HepG2 (cell line): ENCODE results near the gene AGFG1. TPM values are rescaled to one million over a fixed set of nuclear protein-coding genes. Genes with fewer than 3 reads are reported as not detected.

Experiments
- ATAC-seq: fragments of 200-7000 bp; cut with Tn5 transposase; 3 replicates; pipeline ENCODE4 v1.9.1; 2020; ENCODE audit warnings: mild to moderate bottlenecking, moderate library complexity
- BruUV-seq: library from RNA; stranded (reverse); fragments of 400-500 nt; replicated peaks from 2 replicates; lab custom pipeline; 2021; lab: Mats Ljungman, UMichigan
- CTCF ChIA-PET: fragments of 300-600 bp; formaldehyde crosslinking; extraction: SDS; loops from one replicate; lab custom pipeline; 2021; ENCODE audit warnings: low total read pairs, inconsistent platforms, low intra/inter-chr PET ratio; lab: Yijun Ruan, JAX
- POLR2A ChIA-PET: fragments of 350-600 bp; sonication (Branson Sonifier 250); formaldehyde crosslinking; loops from one replicate; lab custom pipeline; 2020; ENCODE audit warnings: antibody characterized with exemption, inconsistent platforms; lab: Yijun Ruan, JAX
- DNase-seq: peaks from one replicate; pipeline ENCODE4 v3.0.0-alpha.2; 2015; ENCODE audit warnings: low spot score
- FAIRE-seq: peaks from 3 replicates; lab custom pipeline; 2011; peaks lifted over from hg19 to GRCh38; lab: Jason Lieb, UNC
- H2AFZ ChIP-seq: one replicate; pipeline ENCODE4 v1.6.1; 2011; ENCODE audit warnings: low read length, inconsistent platforms
- H3K27ac ChIP-seq: fragments of 300-600 bp; 3 replicates; pipeline ENCODE4 v1.8.0; 2011; ENCODE audit warnings: mixed run types, mild to moderate bottlenecking, mixed read lengths, low read length, inconsistent platforms; ENCODE audit not compliant: insufficient read depth; ENCODE audit errors: extremely low read length
- H3K27me3 ChIP-seq, 2 experiments: fragments of 200-600 bp in 1 of 2; 2 replicates in 1 of 2; 3 replicates in 1 of 2; pipeline versions ENCODE4 v1.6.0 to v1.8.0; 2011; ENCODE audit warnings: low read length in 2 of 2, mild to moderate bottlenecking in 2 of 2, moderate library complexity in 2 of 2, inconsistent platforms in 1 of 2; ENCODE audit not compliant: insufficient read depth in 2 of 2, control insufficient read depth in 1 of 2
- H3K36me3 ChIP-seq, 2 experiments: fragments of 200-600 bp in 1 of 2; replicated peaks in 1 of 2; 2 replicates in 1 of 2; 3 replicates in 1 of 2; pipeline versions ENCODE4 v1.5.1 to v1.8.0; 2011; ENCODE audit warnings: low read length in 2 of 2, inconsistent platforms in 1 of 2; ENCODE audit not compliant: insufficient read depth in 2 of 2, control insufficient read depth in 1 of 2
- H3K4me1 ChIP-seq: 2 replicates; pipeline ENCODE4 v1.5.1; 2012; ENCODE audit warnings: low read length, inconsistent platforms; ENCODE audit not compliant: insufficient read depth
- H3K4me2 ChIP-seq: 2 replicates; pipeline ENCODE4 v1.6.0; 2011; ENCODE audit warnings: low read depth, low read length, inconsistent platforms
- H3K4me3 ChIP-seq, 3 experiments: fragments of 200-600 bp in 1 of 3; sonication (generic), shearing (Covaris generic) in 1 of 3; replicated peaks in 1 of 3; 2 replicates each; pipeline ENCODE4 v1.5.1; 2011 to 2016; ENCODE audit warnings: low read length in 3 of 3, inconsistent platforms in 2 of 3, low read depth in 2 of 3, mild to moderate bottlenecking in 2 of 3, control low read depth in 1 of 3, mixed read lengths in 1 of 3; ENCODE audit not compliant: insufficient read depth in 1 of 3
- H3K79me2 ChIP-seq: one replicate; pipeline ENCODE4 v1.6.1; 2011; ENCODE audit warnings: low read length, inconsistent platforms; ENCODE audit not compliant: insufficient read depth
- H3K9ac ChIP-seq: 2 replicates; pipeline ENCODE4 v1.6.0; 2011; ENCODE audit warnings: mild to moderate bottlenecking, low read depth, low read length, inconsistent platforms; ENCODE audit not compliant: insufficient read depth
- H3K9me3 ChIP-seq: 2 replicates; pipeline ENCODE4 v1.5.1; 2012; ENCODE audit warnings: mild to moderate bottlenecking, low read length
- H4K20me1 ChIP-seq: 2 replicates; pipeline ENCODE4 v1.6.0; 2011; ENCODE audit warnings: inconsistent platforms, mild to moderate bottlenecking, low read length, moderate library complexity; ENCODE audit not compliant: insufficient read depth
- FOXA1 ChIP-seq, 2 experiments: fragments of 450-650 bp in 1 of 2; sonication (generic) in 1 of 2; formaldehyde crosslinking in 1 of 2; IDR thresholded peaks; 2 replicates each; pipeline versions ENCODE4 v1.4.0 to v1.6.1; 2016 to 2020; ENCODE audit warnings: missing genetic modification reagents in 1 of 2
- HMGXB4 ChIP-seq, 2 experiments: sonication (generic) in 1 of 2; formaldehyde crosslinking in 1 of 2; IDR thresholded peaks; 2 replicates each; pipeline versions ENCODE4 v1.4.0 to v1.6.1; 2018 to 2020; ENCODE audit warnings: missing genetic modification reagents in 2 of 2, borderline replicate concordance in 1 of 2, low read depth in 1 of 2, mild to moderate bottlenecking in 1 of 2, missing biosample characterization in 1 of 2
- PATZ1 ChIP-seq: sonication (generic); formaldehyde crosslinking; IDR thresholded peaks from 2 replicates; pipeline ENCODE4 v1.4.0; 2020; ENCODE audit warnings: missing genetic modification reagents
- PAX8 ChIP-seq: sonication (generic); formaldehyde crosslinking; IDR thresholded peaks from 2 replicates; pipeline ENCODE4 v1.8.0; 2022; ENCODE audit warnings: mild to moderate bottlenecking, missing genetic modification reagents, borderline replicate concordance
- SP4 ChIP-seq: sonication (generic); formaldehyde crosslinking; IDR thresholded peaks from 2 replicates; pipeline ENCODE4 v1.8.1; 2023; ENCODE audit warnings: mild to moderate bottlenecking, missing genetic modification reagents
- TBP ChIP-seq: sonication (generic); formaldehyde crosslinking; IDR thresholded peaks from 2 replicates; pipeline ENCODE4 v1.5.0; 2020; ENCODE audit warnings: missing genetic modification reagents
- ZMYM2 ChIP-seq: sonication (generic); formaldehyde crosslinking; IDR thresholded peaks from 2 replicates; pipeline ENCODE4 v1.8.0; 2022; ENCODE audit warnings: mild to moderate bottlenecking, missing genetic modification reagents
- ZNF615 ChIP-seq: sonication (generic); formaldehyde crosslinking; IDR thresholded peaks from 2 replicates; pipeline ENCODE4 v1.5.0; 2020; ENCODE audit warnings: mild to moderate bottlenecking, missing genetic modification reagents, borderline replicate concordance
- ZNF775 ChIP-seq: sonication (generic); formaldehyde crosslinking; IDR thresholded peaks from 2 replicates; pipeline ENCODE4 v1.4.0; 2020; ENCODE audit warnings: missing genetic modification reagents, mild to moderate bottlenecking, moderate library complexity, borderline replicate concordance
- ZNF839 ChIP-seq: sonication (generic); formaldehyde crosslinking; IDR thresholded peaks from 2 replicates; pipeline ENCODE4 v1.4.0; 2020; ENCODE audit warnings: missing genetic modification reagents, mild to moderate bottlenecking, borderline replicate concordance
- ZNF879 ChIP-seq: sonication (generic); formaldehyde crosslinking; IDR thresholded peaks from 2 replicates; pipeline ENCODE4 v1.8.1; 2023; ENCODE audit warnings: missing genetic modification reagents
- WGBS: methylation state at CpG from one replicate; pipeline ENCODE4 v1.1.6; 2017; ENCODE audit warnings: low lambda C conversion rate; 5-methylcytosine and 5-hydroxymethylcytosine counted together
- in situ Hi-C: cut with HindIII; loops from 2 replicates; pipeline ENCODE4 v1.10.0; 2017; ENCODE audit warnings: low pct_unique_long_range_greater_than_20kb; ENCODE audit not compliant: extremely low pct_ligation_motif_present
- intact Hi-C: fragments of 100-400 bp; cut with micrococcal nuclease; formaldehyde crosslinking; loops from one replicate; pipeline ENCODE4 v1.10.0; 2022; ENCODE audit not compliant: unreplicated experiment
- polyA plus RNA-seq, 8 experiments: library from polyadenylated mRNA; depleted of rRNA in 3 of 8; stranded (reverse) in 7 of 8; unstranded in 1 of 8; fragments of >200 nt; fragmentation: Illumina TruSeq in 4 of 8; extraction: Trizol in 4 of 8; gene quantifications; 2 replicates each; pipeline versions ENCODE4 v1.2.1 to v1.2.3, GENCODE V29; 2011 to 2016; ENCODE audit warnings: low read depth in 4 of 8, missing spikeins in 1 of 8, mixed read lengths in 1 of 8; ENCODE audit not compliant: insufficient read depth in 1 of 8
- total RNA-seq, 5 experiments: library from RNA; depleted of rRNA; stranded (reverse); fragments of >200 nt; fragmentation: Illumina TruSeq; extraction: Trizol; gene quantifications; 2 replicates each; pipeline ENCODE4 v1.2.3, GENCODE V29; 2016; ENCODE audit warnings: low read depth in 1 of 5
- TF ChIP-seq, protein P1 (sequence below): sonication (generic); formaldehyde crosslinking; IDR thresholded peaks from 2 replicates; pipeline ENCODE4 v1.8.0; 2023; ENCODE audit warnings: mild to moderate bottlenecking, missing genetic modification reagents
- TF ChIP-seq, protein P2 (sequence below): sonication (generic); formaldehyde crosslinking; IDR thresholded peaks from 2 replicates; pipeline ENCODE4 v1.4.0; 2020; ENCODE audit warnings: mild to moderate bottlenecking, low read depth, missing genetic modification reagents

Gene AGFG1
- total and polyA plus RNA-seq, 2 of the 13 experiments (the other 11 are each of a cell fraction or from before 2014, with no cell fraction given) = 145 to 168 TPM

- TF ChIP-seq, protein P1, sequence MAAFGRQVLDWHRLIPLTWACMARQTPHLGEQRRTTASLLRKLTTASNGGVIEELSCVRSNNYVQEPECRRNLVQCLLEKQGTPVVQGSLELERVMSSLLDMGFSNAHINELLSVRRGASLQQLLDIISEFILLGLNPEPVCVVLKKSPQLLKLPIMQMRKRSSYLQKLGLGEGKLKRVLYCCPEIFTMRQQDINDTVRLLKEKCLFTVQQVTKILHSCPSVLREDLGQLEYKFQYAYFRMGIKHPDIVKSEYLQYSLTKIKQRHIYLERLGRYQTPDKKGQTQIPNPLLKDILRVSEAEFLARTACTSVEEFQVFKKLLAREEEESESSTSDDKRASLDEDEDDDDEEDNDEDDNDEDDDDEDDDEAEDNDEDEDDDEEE = no peak
Measured at GRCh38 chr2:227471412-227471811, 544 bp upstream of the AGFG1 start (continued).

DNA sequence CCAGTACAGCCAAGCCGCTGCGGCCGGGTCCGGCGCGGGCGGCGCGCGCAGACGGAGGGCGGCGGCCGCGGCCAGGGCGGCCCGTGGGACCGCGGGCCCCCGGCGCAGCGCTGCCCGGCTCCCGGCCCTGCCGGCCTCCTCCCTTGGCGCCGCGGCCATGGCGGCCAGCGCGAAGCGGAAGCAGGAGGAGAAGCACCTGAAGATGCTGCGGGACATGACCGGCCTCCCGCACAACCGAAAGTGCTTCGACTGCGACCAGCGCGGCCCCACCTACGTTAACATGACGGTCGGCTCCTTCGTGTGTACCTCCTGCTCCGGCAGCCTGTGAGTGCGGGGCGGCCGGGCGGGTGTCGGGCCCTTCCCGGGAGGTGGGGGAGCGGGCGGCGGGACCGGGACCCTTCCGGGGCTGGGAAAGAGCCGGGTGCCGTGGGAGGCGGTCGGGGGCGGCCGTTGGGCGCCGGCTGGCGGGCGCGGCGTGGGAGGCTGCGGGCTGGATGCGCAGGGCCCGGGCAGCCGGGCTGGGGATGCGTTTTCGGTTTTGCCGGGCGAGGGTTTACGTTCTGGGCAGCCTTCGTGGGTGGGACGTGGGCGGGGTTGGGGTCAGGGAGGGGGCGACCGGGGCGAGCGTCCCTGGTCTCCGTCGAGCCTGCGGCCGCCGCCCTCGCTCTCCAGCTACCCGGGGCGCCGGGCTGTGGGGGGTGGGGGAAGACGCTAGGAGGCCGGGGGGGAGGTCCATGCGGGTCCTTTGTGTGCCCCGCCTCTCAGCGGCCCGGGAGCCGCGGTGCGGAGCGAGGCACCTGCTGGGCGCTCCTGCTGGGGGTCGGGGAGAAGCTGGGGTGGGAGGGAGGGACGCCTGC lies 537 bp downstream of the AGFG1 start:
- H3K4me1 ChIP-seq = peaks cover 56% of the 10 kb centered on the region
- WGBS = 0% methylated on average over 27 of the region's 106 CpGs
- POLR2A ChIA-PET = interaction anchor here (0.6 to 1.4 kb wide), 4 partner anchors 18 to 86 kb away, joined by 3 to 12 read pairs (median 6); no protein-coding TSS in a partner anchor
- H3K9me3 ChIP-seq = no peaks in the 10 kb centered on the region
- peaks cover 48% of the 10 kb centered on the region for H3K79me2 ChIP-seq
- H2AFZ ChIP-seq = no peak overlapping the region
- no peak for FAIRE-seq
- CTCF ChIA-PET = interaction anchor here (1.6 to 2.2 kb wide), 2 partner anchors 66 to 294 kb away, joined by 6 to 11 read pairs; no protein-coding TSS in a partner anchor
- in situ Hi-C loops = loop anchor here (5.0 kb wide), 1 partner anchor 295 kb away; no protein-coding TSS in a partner anchor
- no peak for DNase-seq
- intact Hi-C loops = loop anchor here (1.0 to 10.0 kb wide), 7 partner anchors 21 to 340 kb away; partner anchors contain the start of gene CCL20
- peak overlapping the region; percentile 88 for H3K9ac ChIP-seq
- H3K27me3 ChIP-seq = no peaks in the 10 kb centered on the region; a peak in 1 of 5 replicates
- H4K20me1 ChIP-seq = peaks cover 38% of the 10 kb centered on the region
- peak overlapping the region; percentile 81 for H3K27ac ChIP-seq
- H3K36me3 ChIP-seq = no peaks in the 10 kb centered on the region
- ATAC-seq = peak; percentile 87
- BruUV-seq = no TSS peak
- H3K4me2 ChIP-seq = peak overlapping the region; percentile 76
- peak overlapping the region; percentile 94 to 98 (median 97) for H3K4me3 ChIP-seq
- TF ChIP-seq ZNF615 (no peak), ZNF839 (CRISPR knock-in tag) (no peak), SP4 (CRISPR knock-in tag) (peak; percentile 14; the same call in 1 of the 2 replicates), TBP (no peak), PAX8 (CRISPR knock-in tag) (0 out of 2 replicates have a peak, but pooled peaks have one; percentile 20), ZNF775 (CRISPR knock-in tag) (no peak), HMGXB4 (CRISPR knock-in tag; IDR thresholded peaks at IDR 0.05; ENCODE audit: borderline replicate concordance in 1 of 2, low read depth in 1 of 2) (peak in 1 of 2 experiments; percentile 18; a peak in 1 of 4 replicates), ZNF879 (CRISPR knock-in tag) (no peak), PATZ1 (CRISPR knock-in tag) (peak; percentile 68), FOXA1 (IDR thresholded peaks at IDR 0.05) (no peak), FOXA1 (CRISPR knock-in tag; IDR thresholded peaks at IDR 0.05) (no peak), ZMYM2 (CRISPR knock-in tag) (no peak)
- TF ChIP-seq, protein P2, sequence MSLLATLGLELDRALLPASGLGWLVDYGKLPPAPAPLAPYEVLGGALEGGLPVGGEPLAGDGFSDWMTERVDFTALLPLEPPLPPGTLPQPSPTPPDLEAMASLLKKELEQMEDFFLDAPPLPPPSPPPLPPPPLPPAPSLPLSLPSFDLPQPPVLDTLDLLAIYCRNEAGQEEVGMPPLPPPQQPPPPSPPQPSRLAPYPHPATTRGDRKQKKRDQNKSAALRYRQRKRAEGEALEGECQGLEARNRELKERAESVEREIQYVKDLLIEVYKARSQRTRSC (CRISPR knock-in tag) = no peak
